ENCODE measurements around the gene PDCD6IP. TPM values are rescaled to one million over a fixed set of nuclear protein-coding genes. Genes with fewer than 3 reads are reported as not detected.

Gene PDCD6IP
- total RNA-seq, 2 donors from 2014 or later, result 166 to 185 TPM

- Mint-ChIP-seq H3K4me3 (peak overlapping the region in 1 of 2 donors; percentile 35), H3K27ac (peak overlapping the region; percentile 17), H3K36me3 (ENCODE audit: insufficient read depth in 2 of 2) (peaks cover 2 to 14% of the 10 kb centered on the region in 2 donors), H3K27me3 (ENCODE audit: low read depth) (no peaks in the 10 kb centered on the region), H3K4me1 (ENCODE audit: low read depth) (peaks cover 76% of the 10 kb centered on the region), H3K9me3 (no peaks in the 10 kb centered on the region)
- no peak for DNase-seq
- ATAC-seq (replicated peaks in 1 of 2), result no peak
Observed at GRCh38 chr3:33803894-33804526, 5.6 kb downstream of the PDCD6IP start.

DNA sequence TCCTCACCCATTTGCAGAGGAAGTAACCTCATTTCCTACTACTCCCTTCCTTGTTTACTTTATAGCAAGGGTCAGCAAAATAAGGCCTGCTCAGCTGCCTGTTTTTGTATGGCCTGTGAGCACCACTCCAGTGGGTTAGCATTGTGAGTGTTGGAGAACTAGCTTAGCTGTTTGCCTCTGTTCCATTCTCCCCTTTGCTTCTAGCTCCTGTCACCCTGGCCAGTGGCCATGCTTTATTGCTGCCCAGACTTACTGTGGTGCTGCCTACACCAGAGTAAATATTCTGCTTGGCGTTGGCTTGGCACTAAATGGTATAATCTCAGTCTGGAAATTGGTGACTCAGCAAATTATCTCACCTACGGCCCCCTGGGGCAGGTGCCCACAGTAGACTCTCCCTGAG lies 8.8 kb downstream of the PDCD6IP start:
- no peak overlapping the region for H3K4me3 Mint-ChIP-seq
- no peak overlapping the region for H3K27ac Mint-ChIP-seq
- peaks cover 67% of the 10 kb centered on the region for H3K4me1 Mint-ChIP-seq (ENCODE audit: low read depth)

DNA sequence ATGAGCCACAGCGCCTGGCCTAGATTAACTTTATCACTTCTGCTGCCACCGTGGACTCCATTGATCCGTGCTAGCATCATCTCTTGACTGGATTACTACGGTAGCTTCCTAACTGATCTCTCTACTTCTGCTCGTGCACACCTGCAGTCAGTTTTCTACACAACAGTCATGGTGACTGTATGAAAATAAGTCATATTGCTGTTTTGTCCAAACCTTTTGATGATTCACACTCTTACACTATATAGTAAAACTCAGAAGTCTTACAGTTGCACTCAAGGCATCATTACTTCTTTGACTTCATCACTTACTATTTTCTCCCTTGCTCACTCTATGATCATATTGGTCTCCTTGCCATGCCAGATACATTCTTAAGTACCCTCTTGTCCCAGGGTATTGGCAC lies 10.1 kb downstream of the PDCD6IP start:
- H3K4me1 Mint-ChIP-seq (ENCODE audit: low read depth), result peaks cover 54% of the 10 kb centered on the region

More for the DNA sequence above, 8.8 kb downstream of the PDCD6IP start:
- Mint-ChIP-seq H3K9me3 (no peaks in the 10 kb centered on the region), H3K27me3 (ENCODE audit: low read depth) (no peaks in the 10 kb centered on the region), H3K36me3 (ENCODE audit: insufficient read depth in 2 of 2) (peaks cover 2 to 14% of the 10 kb centered on the region in 2 donors)
- DNase-seq (no peak), ATAC-seq (replicated peaks in 1 of 2) (no peak)

DNA sequence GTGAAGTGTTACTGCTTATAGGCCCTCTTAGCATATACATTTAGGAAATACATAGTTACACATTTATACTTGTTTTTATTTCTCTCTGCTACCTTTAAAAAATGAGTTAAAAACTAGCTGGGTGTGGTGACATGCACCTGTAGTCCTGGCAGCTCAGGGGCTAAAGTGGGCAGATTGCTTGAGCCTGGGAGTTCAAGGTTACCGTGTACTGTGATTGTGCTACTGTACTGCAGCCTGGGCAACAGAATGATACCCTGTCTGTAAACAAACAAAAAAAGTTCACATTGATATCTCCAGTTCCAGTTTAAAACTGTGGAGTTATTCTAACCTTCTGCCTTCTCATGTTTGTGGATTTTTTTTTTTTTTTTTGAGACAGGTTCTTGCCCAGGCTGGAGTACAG lies 12.1 kb downstream of the PDCD6IP start:
- Mint-ChIP-seq H3K9me3 (no peaks in the 10 kb centered on the region), H3K4me1 (ENCODE audit: low read depth) (peaks cover 43% of the 10 kb centered on the region), H3K27me3 (ENCODE audit: low read depth) (no peaks in the 10 kb centered on the region), H3K27ac (peak overlapping the region; percentile 5), H3K36me3 (ENCODE audit: insufficient read depth in 2 of 2) (peaks cover 2 to 7% of the 10 kb centered on the region in 2 donors), H3K4me3 (no peak overlapping the region)
- DNase-seq (no peak), ATAC-seq (replicated peaks in 1 of 2) (no peak)

More for the DNA sequence above, 10.1 kb downstream of the PDCD6IP start:
- peak; percentile 96 to 97 for ATAC-seq (replicated peaks in 1 of 2)
- no peak for DNase-seq
- Mint-ChIP-seq H3K4me3 (peak overlapping the region; percentile 7 to 15), H3K36me3 (ENCODE audit: insufficient read depth in 2 of 2) (peaks cover 2 to 8% of the 10 kb centered on the region in 2 donors), H3K27ac (peak overlapping the region; percentile 18), H3K27me3 (ENCODE audit: low read depth) (no peaks in the 10 kb centered on the region), H3K9me3 (no peaks in the 10 kb centered on the region)

DNA sequence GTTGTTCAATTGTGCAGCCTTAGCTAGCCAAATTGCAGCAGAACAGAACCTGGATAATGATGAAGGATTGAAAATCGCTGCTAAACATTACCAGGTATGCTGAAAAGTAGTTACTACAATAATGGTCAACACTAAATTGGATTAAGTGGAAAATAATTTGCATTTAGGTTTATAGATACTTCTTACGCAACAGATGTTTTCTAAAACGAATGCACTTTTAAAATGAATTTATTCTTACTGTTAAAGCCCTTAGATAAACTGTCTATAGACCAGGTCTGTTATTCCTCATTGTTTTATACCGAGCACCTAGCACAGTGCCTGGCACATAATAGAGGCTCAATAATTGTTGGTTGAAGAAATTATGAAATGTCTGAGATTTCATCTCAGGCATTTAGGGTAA lies 23.6 kb downstream of the PDCD6IP start:
- Mint-ChIP-seq H3K4me1 (ENCODE audit: low read depth) (no peaks in the 10 kb centered on the region), H3K27ac (no peak overlapping the region), H3K9me3 (no peaks in the 10 kb centered on the region), H3K4me3 (no peak overlapping the region), H3K36me3 (ENCODE audit: insufficient read depth in 2 of 2) (peaks cover 1 to 23% of the 10 kb centered on the region in 2 donors), H3K27me3 (ENCODE audit: low read depth) (no peaks in the 10 kb centered on the region)
- DNase-seq (no peak), ATAC-seq (replicated peaks in 1 of 2) (no peak)

DNA sequence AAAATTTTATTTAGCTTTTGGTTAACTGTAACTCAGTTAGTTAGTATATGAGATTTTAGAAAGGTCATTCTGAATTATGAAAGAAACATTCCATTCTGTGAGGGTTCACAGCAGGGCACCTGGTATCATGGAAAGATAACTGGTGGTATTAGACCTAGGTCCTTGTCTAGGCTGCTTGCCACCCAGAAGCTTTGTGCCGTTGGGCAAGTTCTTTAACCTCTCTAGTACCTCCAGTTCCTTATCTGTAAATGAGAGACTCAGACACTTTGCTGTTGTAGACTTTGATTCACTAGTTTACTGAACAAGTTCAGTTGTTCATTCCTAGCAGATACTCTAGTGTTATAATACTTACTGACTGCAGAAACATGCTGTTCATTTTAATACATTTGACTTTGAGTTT lies 25.4 kb downstream of the PDCD6IP start:
- Mint-ChIP-seq H3K27ac (no peak overlapping the region), H3K4me3 (no peak overlapping the region), H3K36me3 (ENCODE audit: insufficient read depth in 2 of 2) (peaks cover 3 to 19% of the 10 kb centered on the region in 2 donors), H3K9me3 (no peaks in the 10 kb centered on the region), H3K4me1 (ENCODE audit: low read depth) (no peaks in the 10 kb centered on the region), H3K27me3 (ENCODE audit: low read depth) (no peaks in the 10 kb centered on the region)
- DNase-seq (no peak), ATAC-seq (replicated peaks in 1 of 2) (no peak)

DNA sequence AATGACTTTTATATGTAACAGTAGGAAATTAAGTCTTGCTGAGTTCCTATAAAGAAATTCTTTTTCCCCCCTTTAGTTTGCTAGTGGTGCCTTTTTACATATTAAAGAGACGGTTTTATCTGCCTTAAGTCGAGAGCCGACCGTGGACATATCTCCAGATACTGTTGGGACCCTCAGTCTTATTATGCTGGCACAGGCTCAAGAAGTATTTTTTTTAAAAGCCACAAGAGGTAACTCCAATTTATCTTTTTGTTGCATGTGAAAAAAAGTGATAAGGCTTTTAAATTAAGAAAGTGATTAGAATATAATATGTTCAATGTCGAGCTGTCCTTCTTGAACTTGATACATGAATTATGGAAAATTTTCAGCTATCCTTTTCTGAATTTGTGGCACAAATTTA lies 26.7 kb downstream of the PDCD6IP start:
- H3K36me3 Mint-ChIP-seq (ENCODE audit: insufficient read depth in 2 of 2), result peaks cover 3 to 14% of the 10 kb centered on the region in 2 donors
- H3K27me3 Mint-ChIP-seq (ENCODE audit: low read depth), result no peaks in the 10 kb centered on the region
- no peak for ATAC-seq (replicated peaks in 1 of 2)
- H3K4me1 Mint-ChIP-seq (ENCODE audit: low read depth), result no peaks in the 10 kb centered on the region
- no peak for DNase-seq
- no peak overlapping the region for H3K4me3 Mint-ChIP-seq
- no peaks in the 10 kb centered on the region for H3K9me3 Mint-ChIP-seq
- H3K27ac Mint-ChIP-seq, result no peak overlapping the region

- peaks cover 9% of the 10 kb centered on the region for H3K4me1 Mint-ChIP-seq (ENCODE audit: low read depth)
- ATAC-seq (replicated peaks in 1 of 2), result no peak
- H3K9me3 Mint-ChIP-seq, result no peaks in the 10 kb centered on the region
- H3K4me3 Mint-ChIP-seq, result no peak overlapping the region
- no peak for DNase-seq
- no peaks in the 10 kb centered on the region for H3K27me3 Mint-ChIP-seq (ENCODE audit: low read depth)
- H3K36me3 Mint-ChIP-seq (ENCODE audit: insufficient read depth in 2 of 2), result peaks cover 3 to 18% of the 10 kb centered on the region in 2 donors
- no peak overlapping the region for H3K27ac Mint-ChIP-seq
Observed at GRCh38 chr3:33826206-33826605, 27.8 kb downstream of the PDCD6IP start.

DNA sequence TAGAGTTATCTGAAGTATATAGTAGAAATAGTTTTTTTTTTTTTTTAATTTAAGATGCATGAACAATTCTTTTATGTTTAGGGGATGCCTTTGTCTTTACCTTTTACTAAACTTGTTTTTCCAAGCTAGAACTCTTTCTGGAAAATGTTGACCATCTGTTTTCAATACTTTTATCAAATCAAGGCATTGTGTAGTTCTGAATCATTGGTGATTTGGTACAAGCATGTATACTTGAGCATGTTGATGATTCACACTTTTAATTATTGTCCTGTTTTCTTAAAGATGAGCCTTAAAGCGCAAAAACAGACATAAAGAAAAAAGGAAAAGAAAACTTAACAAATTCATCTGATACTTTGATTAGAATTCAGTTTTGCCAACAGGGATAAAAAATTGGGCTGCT lies 28.3 kb downstream of the PDCD6IP start:
- DNase-seq, result no peak
- Mint-ChIP-seq H3K36me3 (ENCODE audit: insufficient read depth in 2 of 2) (peaks cover 3 to 14% of the 10 kb centered on the region in 2 donors), H3K4me3 (no peak overlapping the region), H3K27me3 (ENCODE audit: low read depth) (no peaks in the 10 kb centered on the region), H3K9me3 (no peaks in the 10 kb centered on the region), H3K4me1 (ENCODE audit: low read depth) (peaks cover 13% of the 10 kb centered on the region), H3K27ac (no peak overlapping the region)
- ATAC-seq (replicated peaks in 1 of 2), result no peak

- H3K4me3 Mint-ChIP-seq, result no peak overlapping the region
- no peak for ATAC-seq (replicated peaks in 1 of 2)
- H3K4me1 Mint-ChIP-seq (ENCODE audit: low read depth), result peaks cover 24% of the 10 kb centered on the region
- no peaks in the 10 kb centered on the region for H3K27me3 Mint-ChIP-seq (ENCODE audit: low read depth)
- no peak for DNase-seq
- H3K36me3 Mint-ChIP-seq (ENCODE audit: insufficient read depth in 2 of 2), result peaks cover 3 to 15% of the 10 kb centered on the region in 2 donors
- no peaks in the 10 kb centered on the region for H3K9me3 Mint-ChIP-seq
- no peak overlapping the region for H3K27ac Mint-ChIP-seq
Observed at GRCh38 chr3:33829720-33830119, 31.3 kb downstream of the PDCD6IP start.

- H3K36me3 Mint-ChIP-seq (ENCODE audit: insufficient read depth in 2 of 2), result peaks cover 2 to 16% of the 10 kb centered on the region in 2 donors
- peaks cover 24% of the 10 kb centered on the region for H3K4me1 Mint-ChIP-seq (ENCODE audit: low read depth)
- ATAC-seq (replicated peaks in 1 of 2), result peak; percentile 63 to 83
Observed at GRCh38 chr3:33831053-33831452, 32.6 kb downstream of the PDCD6IP start.

GRCh38 chr3:33833408-33834095 lies 35.1 kb downstream of the PDCD6IP start:
- H3K27ac Mint-ChIP-seq, result peak overlapping the region; percentile 92
- H3K4me3 Mint-ChIP-seq, result peak overlapping the region in 1 of 2 donors; percentile 16
- no peaks in the 10 kb centered on the region for H3K9me3 Mint-ChIP-seq
- ATAC-seq (replicated peaks in 1 of 2) (peak in 1 of 2 donors; percentile 66), DNase-seq (no peak)
- peaks cover 2 to 21% of the 10 kb centered on the region in 2 donors for H3K36me3 Mint-ChIP-seq (ENCODE audit: insufficient read depth in 2 of 2)
- H3K27me3 Mint-ChIP-seq (ENCODE audit: low read depth), result no peaks in the 10 kb centered on the region
- H3K4me1 Mint-ChIP-seq (ENCODE audit: low read depth), result peaks cover 24% of the 10 kb centered on the region

More at GRCh38 chr3:33831053-33831452, 32.6 kb downstream of the PDCD6IP start:
- peak overlapping the region; percentile 53 for H3K27ac Mint-ChIP-seq
- no peak overlapping the region for H3K4me3 Mint-ChIP-seq
- H3K9me3 Mint-ChIP-seq, result no peaks in the 10 kb centered on the region
- no peaks in the 10 kb centered on the region for H3K27me3 Mint-ChIP-seq (ENCODE audit: low read depth)
- no peak for DNase-seq

DNA sequence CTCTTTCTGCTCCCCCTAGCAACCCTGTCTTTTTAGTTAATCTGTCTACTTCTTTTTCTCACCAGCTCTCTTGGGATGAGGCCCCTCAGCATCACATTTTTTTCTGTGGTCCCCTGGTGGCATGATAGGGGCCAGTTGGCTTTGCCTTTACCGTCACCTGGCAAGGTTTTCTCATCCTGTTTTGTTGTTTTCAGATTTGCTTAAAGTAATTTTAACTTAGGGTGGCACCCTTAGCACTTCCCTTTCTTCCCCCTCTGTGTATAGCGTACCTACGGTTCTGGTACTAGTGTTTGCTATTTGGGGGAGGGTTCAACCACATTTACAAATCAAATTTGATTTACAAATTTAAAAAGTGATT lies 35.6 kb downstream of the PDCD6IP start:
- H3K4me1 Mint-ChIP-seq (ENCODE audit: low read depth), result peaks cover 24% of the 10 kb centered on the region
- DNase-seq (no peak), ATAC-seq (replicated peaks in 1 of 2) (no peak)
- H3K36me3 Mint-ChIP-seq (ENCODE audit: insufficient read depth in 2 of 2), result peaks cover 0 to 22% of the 10 kb centered on the region in 2 donors
- H3K27ac Mint-ChIP-seq, result peak overlapping the region; percentile 92
- H3K9me3 Mint-ChIP-seq, result no peaks in the 10 kb centered on the region
- H3K4me3 Mint-ChIP-seq, result peak overlapping the region in 1 of 2 donors; percentile 16
- H3K27me3 Mint-ChIP-seq (ENCODE audit: low read depth), result no peaks in the 10 kb centered on the region

All from activated T-cell treated with anti-CD3 and anti-CD28 coated beads, Interleukin-2, amount 50 U/mL, for 72 hours (primary cell).